ENCODE measurements around the gene PKP3. TPM values are rescaled to one million over a fixed set of nuclear protein-coding genes. Genes with fewer than 3 reads are reported as not detected.

Gene PKP3
- total RNA-seq, 2 experiments from 2014 or later, result not detected

GRCh38 chr11:437228-437870 lies 43.3 kb downstream of the PKP3 start:
- DNase-seq, result no peak
- Mint-ChIP-seq H3K27me3 (ENCODE audit: low read depth) (no peaks in the 10 kb centered on the region), H3K9me3 (no peaks in the 10 kb centered on the region), H3K4me3 (no peak overlapping the region), H3K27ac (no peak overlapping the region), H3K36me3 (ENCODE audit: low read depth) (no peaks in the 10 kb centered on the region), H3K4me1 (ENCODE audit: low read depth) (peaks cover 23% of the 10 kb centered on the region)
- CTCF ChIA-PET, result no interaction called here
- intact Hi-C loops (cut with micrococcal nuclease), result no loop called here

- CTCF ChIA-PET, result interaction anchor here (2.8 kb wide), 1 partner anchor 11 kb away, joined by 11 read pairs; no protein-coding TSS in a partner anchor
- intact Hi-C loops (cut with micrococcal nuclease), result no loop called here
- no peak for DNase-seq
- Mint-ChIP-seq H3K9me3 (no peaks in the 10 kb centered on the region), H3K27me3 (ENCODE audit: low read depth) (no peaks in the 10 kb centered on the region), H3K36me3 (ENCODE audit: low read depth) (no peaks in the 10 kb centered on the region), H3K4me3 (no peak overlapping the region), H3K4me1 (ENCODE audit: low read depth) (peaks cover 23% of the 10 kb centered on the region), H3K27ac (no peak overlapping the region)
Observed at GRCh38 chr11:438101-438844, 44.3 kb downstream of the PKP3 start.

- DNase-seq, result no peak
- H3K4me1 Mint-ChIP-seq (ENCODE audit: low read depth), result peaks cover 23% of the 10 kb centered on the region
- H3K27ac Mint-ChIP-seq, result no peak overlapping the region
- no peaks in the 10 kb centered on the region for H3K27me3 Mint-ChIP-seq (ENCODE audit: low read depth)
- no peaks in the 10 kb centered on the region for H3K9me3 Mint-ChIP-seq
- CTCF ChIA-PET, result interaction anchor here (2.8 kb wide), 1 partner anchor 9 kb away, joined by 11 read pairs; no protein-coding TSS in a partner anchor
- intact Hi-C loops (cut with micrococcal nuclease), result no loop called here
- no peak overlapping the region for H3K4me3 Mint-ChIP-seq
- H3K36me3 Mint-ChIP-seq (ENCODE audit: low read depth), result no peaks in the 10 kb centered on the region
Observed at GRCh38 chr11:439315-440064, 45.5 kb downstream of the PKP3 start.

GRCh38 chr11:440065-441042 lies 46.3 kb downstream of the PKP3 start:
- Mint-ChIP-seq H3K36me3 (ENCODE audit: low read depth) (no peaks in the 10 kb centered on the region), H3K4me1 (ENCODE audit: low read depth) (peaks cover 23% of the 10 kb centered on the region), H3K4me3 (peak overlapping the region; percentile 68), H3K27ac (no peak overlapping the region), H3K9me3 (no peaks in the 10 kb centered on the region), H3K27me3 (ENCODE audit: low read depth) (no peaks in the 10 kb centered on the region)
- intact Hi-C loops (cut with micrococcal nuclease), result no loop called here
- peak; percentile 38 for DNase-seq
- CTCF ChIA-PET, result interaction anchor here (0.6 to 2.8 kb wide), 2 partner anchors 9 to 77 kb away, joined by 4 to 11 read pairs; no protein-coding TSS in a partner anchor

- Mint-ChIP-seq H3K9me3 (no peaks in the 10 kb centered on the region), H3K4me3 (peak overlapping the region; percentile 68), H3K27me3 (ENCODE audit: low read depth) (no peaks in the 10 kb centered on the region), H3K36me3 (ENCODE audit: low read depth) (no peaks in the 10 kb centered on the region), H3K27ac (no peak overlapping the region), H3K4me1 (ENCODE audit: low read depth) (peaks cover 23% of the 10 kb centered on the region)
- intact Hi-C loops (cut with micrococcal nuclease), result no loop called here
- no peak for DNase-seq
- CTCF ChIA-PET, result interaction anchor here (2.8 kb wide), 1 partner anchor 8 kb away, joined by 11 read pairs; no protein-coding TSS in a partner anchor
Observed at GRCh38 chr11:441043-441417, 47.0 kb downstream of the PKP3 start.

GRCh38 chr11:441418-442274 lies 47.6 kb downstream of the PKP3 start, which contains the start of gene ANO9:
ANO9 (minus strand) TSS chr11:442011; CDS start chr11:441926, 85 bp downstream.
- Mint-ChIP-seq H3K36me3 (ENCODE audit: low read depth) (no peaks in the 10 kb centered on the region), H3K4me3 (peak within 1 kb of the TSS; percentile 68), H3K4me1 (ENCODE audit: low read depth) (peaks cover 23% of the 10 kb centered on the region), H3K27ac (peak within 1 kb of the TSS; percentile 18), H3K9me3 (no peaks in the 10 kb centered on the region), H3K27me3 (ENCODE audit: low read depth) (no peaks in the 10 kb centered on the region)
- DNase-seq, result peak; percentile 75
- CTCF ChIA-PET, result no interaction called here
- intact Hi-C loops (cut with micrococcal nuclease), result no loop called here

- DNase-seq, result no peak
- peaks cover 16% of the 10 kb centered on the region for H3K4me1 Mint-ChIP-seq (ENCODE audit: low read depth)
- no peaks in the 10 kb centered on the region for H3K36me3 Mint-ChIP-seq (ENCODE audit: low read depth)
- intact Hi-C loops (cut with micrococcal nuclease), result no loop called here
- H3K27me3 Mint-ChIP-seq (ENCODE audit: low read depth), result no peaks in the 10 kb centered on the region
- no peak overlapping the region for H3K27ac Mint-ChIP-seq
- CTCF ChIA-PET, result no interaction called here
- no peak overlapping the region for H3K4me3 Mint-ChIP-seq
- H3K9me3 Mint-ChIP-seq, result no peaks in the 10 kb centered on the region
Observed at GRCh38 chr11:442611-443081, 48.6 kb downstream of the PKP3 start.

- no peaks in the 10 kb centered on the region for H3K27me3 Mint-ChIP-seq (ENCODE audit: low read depth)
- intact Hi-C loops (cut with micrococcal nuclease), result no loop called here
- no peak overlapping the region for H3K4me3 Mint-ChIP-seq
- H3K27ac Mint-ChIP-seq, result no peak overlapping the region
- DNase-seq, result no peak
- H3K4me1 Mint-ChIP-seq (ENCODE audit: low read depth), result peaks cover 15% of the 10 kb centered on the region
- no peaks in the 10 kb centered on the region for H3K9me3 Mint-ChIP-seq
- H3K36me3 Mint-ChIP-seq (ENCODE audit: low read depth), result no peaks in the 10 kb centered on the region
- CTCF ChIA-PET, result no interaction called here
Observed at GRCh38 chr11:443542-444199, 49.7 kb downstream of the PKP3 start.

GRCh38 chr11:444396-445144 lies 50.6 kb downstream of the PKP3 start:
- peaks cover 19% of the 10 kb centered on the region for H3K4me1 Mint-ChIP-seq (ENCODE audit: low read depth)
- no peak for DNase-seq
- intact Hi-C loops (cut with micrococcal nuclease), result no loop called here
- no peaks in the 10 kb centered on the region for H3K36me3 Mint-ChIP-seq (ENCODE audit: low read depth)
- H3K4me3 Mint-ChIP-seq, result no peak overlapping the region
- no peak overlapping the region for H3K27ac Mint-ChIP-seq
- H3K27me3 Mint-ChIP-seq (ENCODE audit: low read depth), result no peaks in the 10 kb centered on the region
- H3K9me3 Mint-ChIP-seq, result no peaks in the 10 kb centered on the region
- CTCF ChIA-PET, result interaction anchor here (1.0 kb wide), 1 partner anchor 32 kb away, joined by 3 read pairs; no protein-coding TSS in a partner anchor

All from activated naive CD4-positive, alpha-beta T cell treated with anti-CD3 and anti-CD28 coated beads for 36 hours (primary cell).